Activated CD8-positive, alpha-beta memory T cell treated with anti-CD3 and anti-CD28 coated beads, Interleukin-2, amount 50 U/mL, for 24 hours (primary cell): ENCODE data around the gene CEP83.
"Not testable (repeated sequence)": the region's sequence is repeated elsewhere in the genome, so short reads cannot be mapped to it uniquely, and the experiment has no call there.

Experiments
- DNase-seq: peaks from one replicate; pipeline ENCODE4 v3.0.0-alpha.2; 2020; ENCODE audit errors: extremely low read depth

CEP83 gene

GRCh38 chr12:94459728-94460615, at the start of gene CEP83:
Gene CEP83, minus strand, starts transcription at chr12:94459867. Its CDS starts 47,377 bp downstream, at chr12:94412490.
- DNase-seq: peak; percentile 89

- no peak for DNase-seq
These were observed 49.6 kb upstream of the CEP83 start for GRCh38 chr12:94509317-94509716.

- DNase-seq: no peak
These were observed 47.8 kb upstream of the CEP83 start for GRCh38 chr12:94507455-94507854.

GRCh38 chr12:94504386-94504785, 44.7 kb upstream of the CEP83 start:
- no peak for DNase-seq

GRCh38 chr12:94503619-94504018, 44.0 kb upstream of the CEP83 start:
- DNase-seq: no peak

- no peak for DNase-seq
These were observed 41.3 kb upstream of the CEP83 start for GRCh38 chr12:94500831-94501567.

GRCh38 chr12:94498698-94499097, 39.0 kb upstream of the CEP83 start:
- no peak for DNase-seq

GRCh38 chr12:94498073-94498472, 38.4 kb upstream of the CEP83 start:
- DNase-seq: no peak

GRCh38 chr12:94495445-94496115, 35.9 kb upstream of the CEP83 start:
- no peak for DNase-seq

- no peak for DNase-seq
These were observed 31.8 kb upstream of the CEP83 start for GRCh38 chr12:94491489-94491888.

GRCh38 chr12:94488463-94488862, 28.8 kb upstream of the CEP83 start:
- no peak for DNase-seq

GRCh38 chr12:94481734-94482133, 22.1 kb upstream of the CEP83 start:
- no peak for DNase-seq

GRCh38 chr12:94469522-94469921, 9.9 kb upstream of the CEP83 start:
- DNase-seq: no peak

GRCh38 chr12:94460616-94460959, 921 bp upstream of the CEP83 start:
- DNase-seq: no peak

GRCh38 chr12:94458877-94459727, 565 bp downstream of the CEP83 start:
- no peak for DNase-seq

- DNase-seq: no peak
These were observed 2.4 kb downstream of the CEP83 start for GRCh38 chr12:94457311-94457710.

- DNase-seq: not testable (repeated sequence)
These were observed 5.3 kb downstream of the CEP83 start for GRCh38 chr12:94454318-94454717.

- DNase-seq: no peak
These were observed 14.0 kb downstream of the CEP83 start for GRCh38 chr12:94445662-94446061.

GRCh38 chr12:94437303-94437702, 22.4 kb downstream of the CEP83 start:
- DNase-seq: no peak

- no peak for DNase-seq
These were observed 24.1 kb downstream of the CEP83 start for GRCh38 chr12:94435511-94435927.

GRCh38 chr12:94434171-94434570, 25.5 kb downstream of the CEP83 start:
- no peak for DNase-seq

- no peak for DNase-seq
These were observed 25.9 kb downstream of the CEP83 start for GRCh38 chr12:94433744-94434143.
